Mononuclear cell (primary cell): ENCODE data around the gene FGF23. TPM values are rescaled to one million over a fixed set of nuclear protein-coding genes. Genes with fewer than 3 reads are reported as not detected.

Experiments used
- H3K27me3 ChIP-seq: 2 replicates; pipeline ENCODE4 v1.6.0; 2011; ENCODE audit warnings: low read length, control low read depth; ENCODE audit not compliant: insufficient read depth
- H3K4me1 ChIP-seq: 2 replicates; pipeline ENCODE4 v1.5.1; 2011; ENCODE audit warnings: mild to moderate bottlenecking, low read length, control low read depth; ENCODE audit not compliant: insufficient read depth
- H3K4me3 ChIP-seq: 2 replicates; pipeline ENCODE4 v1.5.1; 2011; ENCODE audit warnings: mild to moderate bottlenecking, low read length, moderate library complexity
- H3K9me3 ChIP-seq: 2 replicates; pipeline ENCODE4 v1.5.1; 2011; ENCODE audit warnings: low read depth, mild to moderate bottlenecking, control low read depth, low read length
- total RNA-seq: library from RNA; depleted of rRNA; stranded (reverse); fragments of >200 nt; gene quantifications from one replicate; pipeline ENCODE4 v1.2.3, GENCODE V29; 2012

The FGF23 gene
- total RNA-seq, 1 donor, result not detected

- Histone ChIP-seq H3K27me3 (no peaks in the 10 kb centered on the region), H3K4me1 (no peaks in the 10 kb centered on the region), H3K4me3 (no peak overlapping the region), H3K9me3 (no peaks in the 10 kb centered on the region)
Observed at GRCh38 chr12:4401117-4401516, 21.6 kb upstream of the FGF23 start.

GRCh38 chr12:4395818-4396217 lies 16.3 kb upstream of the FGF23 start:
- H3K4me1 ChIP-seq, result no peaks in the 10 kb centered on the region
- H3K9me3 ChIP-seq, result no peaks in the 10 kb centered on the region
- peaks cover 3% of the 10 kb centered on the region for H3K27me3 ChIP-seq
- no peak overlapping the region for H3K4me3 ChIP-seq

- Histone ChIP-seq H3K9me3 (no peaks in the 10 kb centered on the region), H3K27me3 (peaks cover 3% of the 10 kb centered on the region), H3K4me3 (no peak overlapping the region), H3K4me1 (no peaks in the 10 kb centered on the region)
Observed at GRCh38 chr12:4393211-4393610, 13.7 kb upstream of the FGF23 start.

DNA sequence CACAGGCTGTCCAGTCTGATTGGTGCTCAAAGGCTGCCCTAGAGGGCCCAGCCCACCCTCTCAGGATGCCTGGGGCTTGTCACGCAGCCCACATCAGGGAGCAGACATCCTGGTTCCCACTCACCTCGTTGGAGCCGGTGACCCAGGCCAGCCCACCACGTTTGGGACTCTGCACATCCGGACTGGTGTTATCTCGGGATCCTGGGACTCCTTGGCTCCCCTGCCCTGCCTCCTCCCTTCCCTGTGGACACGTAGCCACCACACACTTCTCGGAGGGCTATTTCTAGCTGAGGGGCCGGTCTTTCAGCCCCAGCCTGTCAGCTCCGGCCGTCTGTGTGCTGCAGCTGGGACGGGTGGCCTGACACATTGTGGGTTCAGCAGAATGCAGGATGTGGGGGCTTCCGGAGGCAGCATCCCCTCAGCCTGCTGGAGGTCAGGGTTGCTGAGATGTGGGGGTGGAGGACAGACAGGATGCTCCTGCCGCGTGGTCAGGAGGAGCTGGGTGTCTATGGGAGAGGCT lies 12.8 kb upstream of the FGF23 start:
- no peak overlapping the region for H3K4me3 ChIP-seq
- no peaks in the 10 kb centered on the region for H3K9me3 ChIP-seq
- H3K27me3 ChIP-seq, result peaks cover 3% of the 10 kb centered on the region
- no peaks in the 10 kb centered on the region for H3K4me1 ChIP-seq

- H3K4me1 ChIP-seq, result no peaks in the 10 kb centered on the region
Observed at GRCh38 chr12:4388662-4389061, 9.2 kb upstream of the FGF23 start.

DNA sequence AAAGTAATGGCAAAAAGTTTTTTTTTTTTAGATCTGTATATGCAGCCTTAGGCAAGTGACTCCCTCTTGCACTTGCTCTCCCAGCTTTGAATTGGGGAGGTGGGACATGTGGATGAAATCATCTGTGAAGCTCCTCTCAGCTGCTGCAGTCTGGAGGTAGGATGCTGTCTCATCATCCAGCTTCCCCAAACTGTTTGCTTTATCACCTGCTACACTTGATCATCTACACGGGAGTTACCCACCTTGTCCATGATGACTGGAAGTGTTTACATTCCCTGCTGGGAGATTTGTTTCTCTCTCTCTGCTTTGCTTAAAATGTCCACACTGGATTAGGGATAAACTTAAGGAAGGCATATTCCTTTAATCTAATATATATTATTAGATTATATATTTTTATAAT lies 8.5 kb upstream of the FGF23 start:
- H3K27me3 ChIP-seq, result no peaks in the 10 kb centered on the region
- H3K4me1 ChIP-seq, result no peaks in the 10 kb centered on the region
- no peak overlapping the region for H3K4me3 ChIP-seq
- H3K9me3 ChIP-seq, result no peaks in the 10 kb centered on the region

More at GRCh38 chr12:4388662-4389061, 9.2 kb upstream of the FGF23 start:
- Histone ChIP-seq H3K4me3 (no peak overlapping the region), H3K27me3 (no peaks in the 10 kb centered on the region), H3K9me3 (no peaks in the 10 kb centered on the region)

DNA sequence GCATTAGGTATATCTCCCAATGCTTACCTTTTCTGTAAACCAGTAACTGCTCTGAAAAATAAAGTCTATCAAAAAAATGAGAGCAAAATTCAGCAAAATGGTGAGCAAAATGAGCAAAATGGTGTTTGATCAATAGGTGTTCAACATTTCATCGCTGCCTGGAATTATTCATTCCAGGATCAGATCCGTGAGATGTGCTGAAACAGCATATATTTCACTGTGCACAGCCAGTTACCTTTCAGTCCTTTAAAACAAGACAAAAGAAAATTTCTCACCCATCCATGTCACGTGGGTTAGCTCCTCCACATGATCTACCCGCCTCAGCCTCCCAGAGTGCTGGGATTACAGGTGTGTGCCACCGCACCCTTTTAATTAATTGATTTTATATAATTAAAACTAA lies 8.1 kb upstream of the FGF23 start:
- Histone ChIP-seq H3K4me1 (no peaks in the 10 kb centered on the region), H3K4me3 (no peak overlapping the region), H3K27me3 (no peaks in the 10 kb centered on the region), H3K9me3 (no peaks in the 10 kb centered on the region)

DNA sequence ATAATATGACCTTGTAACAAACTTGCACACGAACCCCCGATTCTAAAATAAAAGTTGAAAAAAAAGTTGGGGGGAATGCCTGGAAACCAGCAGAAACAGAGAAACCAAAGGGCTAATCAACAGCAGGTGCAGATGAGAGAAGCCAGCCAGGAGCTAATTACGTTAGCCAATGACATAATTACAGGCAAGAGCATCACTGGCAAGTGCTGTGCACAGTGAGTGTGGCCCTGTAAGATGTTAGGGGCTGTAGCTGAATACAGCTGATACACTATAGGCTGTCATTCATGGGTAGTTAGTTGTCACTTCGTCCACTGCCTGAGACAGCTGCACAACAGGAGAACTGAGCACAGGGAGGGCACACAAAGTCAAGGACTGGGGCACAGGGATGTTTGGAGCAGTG lies 7.3 kb upstream of the FGF23 start:
- Histone ChIP-seq H3K27me3 (no peaks in the 10 kb centered on the region), H3K4me3 (no peak overlapping the region)

DNA sequence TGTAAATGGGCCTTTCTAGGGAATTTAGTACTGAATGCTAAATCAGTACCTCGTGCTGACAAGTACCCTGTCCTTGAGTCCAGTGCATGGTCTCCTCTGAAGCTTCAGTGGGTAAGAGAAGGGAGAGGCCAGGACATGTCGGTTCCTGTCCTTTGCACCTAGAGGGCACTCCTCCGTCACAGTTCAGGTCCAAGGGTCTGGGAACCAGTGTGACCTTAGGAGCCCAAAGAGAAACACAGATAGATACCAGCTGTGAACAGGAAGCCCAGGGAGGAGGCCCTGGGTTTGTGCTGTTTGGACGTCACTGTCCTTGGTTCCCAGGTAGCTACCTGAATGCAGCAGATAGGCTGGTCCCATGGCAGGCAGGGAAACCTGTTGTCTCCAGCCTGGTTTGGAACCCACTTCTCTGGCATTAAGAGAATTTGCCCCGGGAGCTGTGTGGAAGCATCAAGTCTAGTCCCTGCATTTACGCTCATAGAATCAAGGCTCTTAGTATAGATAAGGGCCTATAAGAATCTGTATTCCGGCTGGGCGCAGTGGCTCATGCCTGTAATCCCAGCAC lies 3.9 kb upstream of the FGF23 start:
- Histone ChIP-seq H3K9me3 (no peaks in the 10 kb centered on the region), H3K27me3 (peaks cover 20% of the 10 kb centered on the region), H3K4me3 (no peak overlapping the region), H3K4me1 (no peaks in the 10 kb centered on the region)

More for the DNA sequence above, 7.3 kb upstream of the FGF23 start:
- Histone ChIP-seq H3K4me1 (no peaks in the 10 kb centered on the region), H3K9me3 (no peaks in the 10 kb centered on the region)

DNA sequence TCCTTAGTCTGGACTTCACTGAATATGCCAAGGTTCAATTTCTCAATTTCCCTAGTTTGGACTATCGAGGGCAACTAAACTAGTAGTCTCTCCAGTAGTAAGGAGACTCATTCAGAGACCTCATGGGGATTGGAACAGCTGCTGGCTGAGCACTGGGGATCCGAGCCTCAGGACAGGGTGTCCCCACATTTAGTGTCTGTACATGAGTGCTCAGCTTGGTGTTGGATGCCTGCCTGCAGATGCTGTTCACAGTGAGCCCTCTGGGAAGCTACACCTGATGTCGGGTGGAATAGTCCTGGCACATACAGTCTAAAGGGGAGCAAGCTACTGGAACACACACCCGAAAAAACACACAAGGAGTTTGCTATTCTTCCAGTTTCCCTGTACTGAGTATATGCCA lies 820 bp upstream of the FGF23 start:
- Histone ChIP-seq H3K9me3 (no peaks in the 10 kb centered on the region), H3K27me3 (peaks cover 25% of the 10 kb centered on the region)

DNA sequence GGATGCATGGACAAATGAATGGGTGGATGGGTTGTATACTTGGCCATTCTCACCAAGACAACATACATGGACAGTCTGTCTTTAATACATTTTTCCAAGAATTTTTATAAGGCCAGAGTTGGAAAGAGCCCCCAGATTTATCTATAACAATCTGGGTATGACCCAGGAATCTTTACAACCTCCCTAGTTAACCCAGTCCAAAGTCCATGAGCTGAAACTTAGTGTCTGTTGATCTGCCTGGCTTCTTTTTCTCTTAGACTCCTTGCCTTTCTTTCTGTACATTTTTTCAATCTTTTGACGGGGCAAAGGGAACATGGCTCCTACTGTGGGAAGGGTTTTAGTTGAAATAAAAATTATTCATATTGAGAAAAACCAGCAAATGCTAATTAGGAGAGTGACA lies 740 bp downstream of the FGF23 start:
- H3K4me3 ChIP-seq, result no peak overlapping the region
- no peaks in the 10 kb centered on the region for H3K9me3 ChIP-seq
- peaks cover 25% of the 10 kb centered on the region for H3K27me3 ChIP-seq
- no peaks in the 10 kb centered on the region for H3K4me1 ChIP-seq

More for the DNA sequence above, 820 bp upstream of the FGF23 start:
- no peak overlapping the region for H3K4me3 ChIP-seq
- no peaks in the 10 kb centered on the region for H3K4me1 ChIP-seq

- H3K4me3 ChIP-seq, result no peak overlapping the region
- H3K27me3 ChIP-seq, result peaks cover 18% of the 10 kb centered on the region
- H3K4me1 ChIP-seq, result no peaks in the 10 kb centered on the region
- no peaks in the 10 kb centered on the region for H3K9me3 ChIP-seq
Observed at GRCh38 chr12:4375449-4375848, 4.1 kb downstream of the FGF23 start.

GRCh38 chr12:4372653-4373052 lies 6.9 kb downstream of the FGF23 start:
- H3K4me1 ChIP-seq, result no peaks in the 10 kb centered on the region
- H3K27me3 ChIP-seq, result peaks cover under 1% of the 10 kb centered on the region

DNA sequence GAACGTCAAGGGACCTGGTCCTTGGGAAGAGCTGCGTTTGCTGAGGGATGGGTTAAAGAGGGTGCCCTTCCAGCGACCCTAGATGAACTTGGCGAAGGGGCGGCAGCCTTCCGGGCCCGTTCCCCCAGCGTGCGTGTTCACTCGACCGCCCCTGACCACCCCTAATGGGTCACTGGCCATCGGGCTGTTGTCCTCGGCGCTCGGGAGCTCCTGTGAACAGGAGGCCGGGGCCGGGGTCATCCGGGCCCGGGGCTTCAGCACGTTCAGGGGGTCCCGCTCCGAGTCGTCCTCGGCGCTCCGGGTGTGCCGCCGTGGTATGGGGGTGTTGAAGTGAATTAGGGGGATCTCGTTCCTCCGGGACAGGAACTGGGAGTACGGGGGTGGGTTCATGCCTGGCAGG lies 9.2 kb downstream of the FGF23 start:
- no peaks in the 10 kb centered on the region for H3K4me1 ChIP-seq
- H3K9me3 ChIP-seq, result no peaks in the 10 kb centered on the region
- H3K4me3 ChIP-seq, result no peak overlapping the region
- peaks cover 21% of the 10 kb centered on the region for H3K27me3 ChIP-seq

More at GRCh38 chr12:4372653-4373052, 6.9 kb downstream of the FGF23 start:
- H3K4me3 ChIP-seq, result no peak overlapping the region
- H3K9me3 ChIP-seq, result no peaks in the 10 kb centered on the region

DNA sequence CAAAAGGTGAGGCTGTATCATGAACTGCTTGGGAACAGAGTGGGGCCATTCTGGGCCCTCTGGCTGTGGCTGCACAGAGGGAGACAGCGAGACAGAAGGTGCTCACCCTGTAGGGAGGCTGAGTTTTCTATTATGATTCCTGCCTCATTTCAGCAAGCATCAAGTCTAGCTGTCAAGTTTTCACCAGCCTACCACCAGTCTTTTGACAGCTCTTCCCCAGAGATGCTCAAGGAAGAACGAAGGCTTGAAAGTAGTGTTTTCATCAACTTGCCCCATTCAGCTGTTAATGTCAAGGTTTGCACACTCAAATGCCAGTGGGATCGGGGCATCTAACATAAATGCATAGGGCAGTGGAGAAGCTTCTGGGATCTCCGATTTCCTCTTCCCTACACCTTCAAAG lies 10.0 kb downstream of the FGF23 start:
- Histone ChIP-seq H3K9me3 (no peaks in the 10 kb centered on the region), H3K4me1 (no peaks in the 10 kb centered on the region), H3K4me3 (no peak overlapping the region), H3K27me3 (peaks cover 25% of the 10 kb centered on the region)

- Histone ChIP-seq H3K4me1 (no peaks in the 10 kb centered on the region), H3K4me3 (no peak overlapping the region), H3K9me3 (no peaks in the 10 kb centered on the region), H3K27me3 (peaks cover 30% of the 10 kb centered on the region)
Observed at GRCh38 chr12:4366090-4366489, 13.4 kb downstream of the FGF23 start.
